CD4-positive, alpha-beta T cell treated with Interleukin-6 at 100 ng/mL for 8 hours (primary cell): Measurements from ENCODE around the gene CLEC4A.
"Not testable (repeated sequence)": the region's sequence is repeated elsewhere in the genome, so short reads cannot be mapped to it uniquely, and the experiment has no call there.

ENCODE experiments used
- DNase-seq: peaks from one replicate; pipeline ENCODE4 v3.0.0-alpha.2; 2020; ENCODE audit warnings: mixed read lengths, low spot score

CLEC4A gene

GRCh38 chr12:8134398-8134930 is 11.0 kb downstream of the CLEC4A start:
- DNase-seq = not testable (repeated sequence)

DNA sequence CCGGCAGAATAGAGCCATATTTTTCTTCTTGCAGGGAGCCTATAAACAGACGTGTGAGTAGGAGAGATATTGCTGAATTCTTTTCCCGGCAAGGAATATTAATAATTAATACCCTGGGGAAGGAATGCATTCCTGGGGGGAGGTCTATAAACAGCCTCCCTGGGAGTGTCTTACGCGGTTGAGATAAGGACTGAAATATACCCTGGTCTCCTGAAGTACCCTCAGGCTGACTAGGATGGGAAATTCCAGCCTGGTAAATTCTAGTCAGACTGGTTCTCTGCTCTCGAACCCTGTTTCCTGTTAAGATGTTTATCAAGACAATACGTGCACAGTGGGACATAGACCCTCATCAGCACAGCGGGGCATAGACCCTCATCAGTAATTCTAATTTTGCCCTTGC is 18.2 kb downstream of the CLEC4A start:
- DNase-seq = not testable (repeated sequence)

DNA sequence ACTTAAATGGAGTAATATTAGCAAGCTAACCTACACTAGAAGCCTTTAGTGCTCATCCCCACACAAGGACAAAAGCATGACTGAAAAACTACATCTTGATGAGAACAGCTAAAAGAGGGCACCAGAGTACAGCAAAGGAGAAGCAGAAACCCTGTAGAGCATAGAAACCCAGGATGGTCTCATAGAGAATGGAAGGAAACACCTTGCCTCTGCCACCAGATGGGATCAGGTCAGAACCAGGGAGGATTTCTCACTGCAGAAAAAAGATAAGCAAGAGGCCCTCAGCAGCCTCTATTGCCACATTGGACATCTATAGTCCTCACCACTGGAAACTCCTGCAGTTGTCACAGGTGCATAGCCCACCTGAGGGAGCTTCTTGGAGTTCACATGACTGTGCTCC is 19.8 kb downstream of the CLEC4A start:
- DNase-seq = no peak

GRCh38 chr12:8145754-8146441 is 22.5 kb downstream of the CLEC4A start:
- no peak for DNase-seq

- no peak for DNase-seq
Observed at GRCh38 chr12:8146442-8146771, 23.0 kb downstream of the CLEC4A start.

GRCh38 chr12:8154526-8154925 is 31.1 kb downstream of the CLEC4A start:
- peak; percentile 6 for DNase-seq

DNA sequence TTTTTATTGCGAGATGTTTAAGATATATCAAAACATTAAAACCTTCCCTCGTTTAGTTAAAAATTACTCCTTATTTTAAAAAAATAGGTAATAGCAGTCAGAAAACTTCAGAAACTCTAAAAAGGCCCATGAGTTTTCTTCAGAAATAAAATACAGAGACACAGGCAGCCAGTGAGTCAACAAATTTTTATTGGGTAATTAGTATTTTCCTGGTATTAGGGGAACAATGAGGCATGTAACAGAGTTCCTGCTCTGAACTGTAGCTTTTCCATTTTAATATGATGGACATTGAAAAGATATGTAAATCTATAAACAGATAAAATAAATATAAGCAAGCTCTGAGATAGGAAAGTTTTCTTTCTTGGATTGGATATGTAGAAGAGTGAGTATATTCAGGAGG is 33.0 kb downstream of the CLEC4A start:
- no peak for DNase-seq

DNA sequence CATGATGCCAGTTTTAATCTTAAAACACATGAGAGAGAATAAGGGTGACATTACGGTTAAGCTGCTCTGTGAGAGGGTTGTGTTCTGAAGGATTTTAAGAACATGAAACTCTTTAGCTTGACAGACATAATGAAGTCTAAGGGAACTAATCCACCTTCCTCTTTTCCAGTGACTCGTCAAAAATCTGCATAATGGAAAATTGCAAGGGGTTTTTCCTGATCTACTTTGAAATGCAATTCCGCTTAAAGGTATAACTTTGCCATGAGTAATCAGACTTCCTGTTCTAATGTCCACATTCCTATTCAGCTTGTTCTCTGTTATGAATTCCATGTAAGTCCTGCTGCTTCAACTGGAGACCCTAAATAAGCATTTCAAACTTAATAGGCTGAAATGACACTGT is 33.4 kb downstream of the CLEC4A start, which contains the start of gene ZNF705A:
Gene ZNF705A (plus strand): TSS at position 171 of the 400 bp plus-strand sequence. CDS start 15,611 bp downstream, outside the sequence.
- no peak for DNase-seq

DNA sequence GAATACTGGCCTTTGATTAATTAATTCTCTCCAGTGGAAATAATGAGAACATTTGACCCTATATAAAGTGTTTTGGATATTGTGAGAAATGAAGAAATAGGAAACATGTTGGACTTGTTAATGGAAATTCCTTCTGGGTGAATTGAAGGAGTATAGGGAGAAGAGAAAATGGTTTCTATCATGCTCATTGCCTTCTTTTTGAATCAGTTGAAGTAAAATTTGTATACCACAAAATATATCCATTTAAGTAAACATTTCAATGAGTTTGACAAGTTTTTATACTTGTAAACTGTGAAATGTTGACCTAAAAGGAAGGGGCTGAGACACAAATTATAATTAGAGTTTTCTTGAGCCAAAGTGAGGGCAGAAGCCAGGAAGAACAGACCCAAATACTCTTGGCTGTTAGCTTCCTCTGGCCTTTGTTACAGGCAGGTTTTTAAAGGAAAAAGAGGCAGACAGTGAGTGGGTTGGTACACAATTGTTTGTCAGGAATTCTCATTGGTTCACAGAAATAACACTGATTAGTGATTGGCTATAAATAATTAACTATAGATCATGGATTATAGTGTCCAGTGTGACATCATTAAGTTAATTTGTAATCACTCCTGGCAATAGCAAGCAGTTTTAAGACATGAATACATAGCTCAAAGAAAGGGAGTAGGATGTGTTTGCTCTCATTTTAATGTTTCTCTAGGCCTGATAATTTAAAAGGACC is 34.2 kb downstream of the CLEC4A start:
- no peak for DNase-seq

DNA sequence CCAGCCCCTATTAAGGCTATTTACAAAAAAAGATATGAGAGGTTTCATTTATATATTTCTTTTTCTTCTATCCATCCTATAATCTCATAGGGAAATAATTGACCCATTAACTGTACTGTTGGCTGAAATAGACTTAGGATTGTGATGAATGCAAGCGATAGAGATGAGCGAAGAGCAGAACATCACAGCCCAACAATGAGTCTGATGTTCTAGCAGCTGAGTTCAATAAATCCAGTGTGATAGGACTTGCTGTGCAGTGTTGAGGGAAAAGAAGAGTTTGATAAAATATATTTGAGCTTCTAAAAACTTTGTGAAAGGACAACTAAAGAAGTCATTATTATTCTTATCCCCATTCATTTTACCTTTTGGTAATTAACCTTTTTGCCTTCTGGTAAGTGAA is 49.5 kb downstream of the CLEC4A start:
- DNase-seq = not testable (repeated sequence)

DNA sequence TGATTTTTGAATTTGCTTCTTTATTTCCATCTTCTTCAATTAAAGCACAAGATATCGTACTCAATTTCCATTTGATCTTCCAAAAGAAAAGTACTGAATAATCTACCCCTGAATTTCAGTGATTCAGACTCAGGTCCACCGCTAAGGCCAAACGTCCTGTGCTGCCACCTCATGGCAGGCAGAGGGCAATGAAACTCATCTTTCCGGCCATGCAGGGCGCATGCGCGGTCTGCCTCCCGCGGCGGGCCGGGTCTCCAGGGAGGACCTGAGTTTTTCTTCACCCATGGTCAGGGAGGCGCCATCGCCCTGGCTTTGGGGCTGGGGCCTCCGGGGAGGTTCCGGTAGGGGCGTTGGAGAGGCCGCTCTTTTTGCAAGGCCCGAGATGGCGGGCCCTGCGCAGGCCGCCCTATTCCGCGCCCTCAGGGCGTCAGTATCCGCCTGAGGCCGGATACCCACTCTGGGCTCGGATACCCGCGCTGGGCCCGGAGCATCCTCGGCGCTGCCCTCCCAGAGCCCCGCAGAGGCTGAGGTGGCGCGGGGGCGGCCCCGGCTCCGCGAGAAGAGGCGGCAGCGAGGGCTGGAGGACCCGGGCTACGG is 56.7 kb downstream of the CLEC4A start:
- DNase-seq = peak; percentile 53

DNA sequence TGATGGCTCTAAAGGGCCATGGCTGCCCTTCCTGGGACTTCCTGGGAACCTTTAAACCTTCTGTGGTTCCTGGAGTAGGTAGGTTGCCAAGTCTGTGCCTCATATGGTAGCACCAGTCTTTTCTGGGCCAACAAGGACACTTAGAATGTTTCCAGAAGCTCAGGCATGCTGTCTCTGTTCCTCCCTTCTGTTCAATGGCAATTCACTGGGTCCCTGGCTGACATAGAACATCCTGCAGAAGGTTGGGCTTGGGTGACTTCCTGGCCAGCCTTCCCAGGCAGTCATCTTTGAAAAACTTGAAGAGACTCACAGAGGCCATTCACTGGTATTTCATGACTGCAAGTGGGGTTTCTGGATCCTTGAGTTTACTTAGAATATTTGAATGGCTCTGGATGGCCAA is 57.9 kb downstream of the CLEC4A start:
- not testable (repeated sequence) for DNase-seq

- not testable (repeated sequence) for DNase-seq
Observed at GRCh38 chr12:8182923-8183322, 59.5 kb downstream of the CLEC4A start.

DNA sequence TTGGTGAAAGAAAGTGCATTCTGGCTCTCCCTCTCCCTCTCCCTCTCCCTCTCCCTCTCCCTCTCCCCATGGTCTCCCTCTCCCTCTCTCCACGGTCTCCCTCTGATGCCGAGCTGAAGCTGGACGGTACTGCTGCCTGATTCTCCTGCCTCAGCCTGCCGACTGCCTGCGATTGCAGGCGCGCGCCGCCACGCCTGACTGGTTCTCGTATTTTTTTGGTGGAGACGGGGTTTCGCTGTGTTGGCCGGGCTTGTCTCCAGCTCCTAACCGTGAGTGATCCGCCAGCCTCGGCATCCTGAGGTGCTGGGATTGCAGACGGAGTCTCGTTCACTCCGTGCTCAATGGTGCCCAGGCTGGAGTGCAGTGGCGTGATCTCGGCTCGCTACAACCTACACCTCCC is 59.9 kb downstream of the CLEC4A start:
- not testable (repeated sequence) for DNase-seq

DNA sequence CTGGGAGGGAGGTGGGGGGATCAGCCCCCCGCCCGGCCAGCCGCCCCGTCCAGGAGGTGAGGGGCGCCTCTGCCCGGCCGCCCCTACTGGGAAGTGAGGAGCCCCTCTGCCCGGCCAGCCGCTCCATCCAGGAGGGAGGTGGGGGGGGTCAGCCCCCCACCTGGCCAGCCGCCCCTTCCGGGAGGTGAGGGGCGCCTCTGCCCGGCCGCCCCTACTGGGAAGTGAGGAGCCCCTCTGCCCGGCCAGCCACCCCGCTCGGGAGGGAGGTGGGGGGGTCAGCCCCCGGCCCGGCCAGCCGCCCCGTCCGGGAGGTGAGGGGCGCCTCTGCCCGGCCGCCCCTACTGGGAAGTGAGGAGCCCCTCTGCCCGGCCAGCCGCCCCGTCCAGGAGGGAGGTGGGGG is 60.8 kb downstream of the CLEC4A start:
- DNase-seq = not testable (repeated sequence)

DNA sequence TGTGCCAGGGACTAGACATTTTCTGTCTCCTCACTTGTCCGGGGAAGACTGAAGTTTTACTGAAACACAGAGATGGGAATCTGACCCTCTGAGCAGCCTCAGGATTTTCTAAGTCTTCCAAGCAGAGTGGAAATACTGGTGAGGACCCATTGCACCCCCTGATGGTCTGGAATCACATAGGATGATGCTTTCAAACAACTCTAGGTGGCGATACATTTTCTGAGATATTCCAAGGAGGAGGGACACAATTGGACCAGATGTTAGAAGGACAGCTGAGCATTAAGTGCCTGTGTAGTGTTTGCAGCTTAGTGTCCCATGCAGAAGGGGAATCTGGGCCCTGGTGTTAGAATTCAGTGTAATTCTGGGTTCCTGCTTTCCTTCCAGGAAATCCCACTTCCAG is 64.7 kb downstream of the CLEC4A start:
- DNase-seq = not testable (repeated sequence)
